Retina (tissue), 1 donor: ENCODE measurements around the gene MASP2.

ENCODE experiments used
- DNase-seq: peaks from one replicate; pipeline ENCODE4 v3.0.0-alpha.2; 2016

The MASP2 gene

GRCh38 chr1:10987840-10988417 lies 59.1 kb downstream of the MASP2 start:
- no peak for DNase-seq

GRCh38 chr1:10986525-10986890 lies 60.5 kb downstream of the MASP2 start:
- no peak for DNase-seq

- no peak for DNase-seq
Measured at GRCh38 chr1:10980841-10981727, 66.0 kb downstream of the MASP2 start.

GRCh38 chr1:10980094-10980577 lies 66.9 kb downstream of the MASP2 start:
- peak; percentile 74 for DNase-seq

GRCh38 chr1:10979483-10979920 lies 67.5 kb downstream of the MASP2 start:
- no peak for DNase-seq

GRCh38 chr1:10978719-10979118 lies 68.3 kb downstream of the MASP2 start:
- no peak for DNase-seq
